ENCODE measurements around the gene XNDC1N. TPM values are rescaled to one million over a fixed set of nuclear protein-coding genes. Genes with fewer than 3 reads are reported as not detected.
A peak's percentile ranks its signal among the peaks of the same experiment; 100 is the strongest.

The XNDC1N gene
- total and polyA plus RNA-seq, 2 of the 13 experiments (the other 11 are each of a cell fraction or from before 2014, with no cell fraction given) = 3.4 to 7.5 TPM

DNA sequence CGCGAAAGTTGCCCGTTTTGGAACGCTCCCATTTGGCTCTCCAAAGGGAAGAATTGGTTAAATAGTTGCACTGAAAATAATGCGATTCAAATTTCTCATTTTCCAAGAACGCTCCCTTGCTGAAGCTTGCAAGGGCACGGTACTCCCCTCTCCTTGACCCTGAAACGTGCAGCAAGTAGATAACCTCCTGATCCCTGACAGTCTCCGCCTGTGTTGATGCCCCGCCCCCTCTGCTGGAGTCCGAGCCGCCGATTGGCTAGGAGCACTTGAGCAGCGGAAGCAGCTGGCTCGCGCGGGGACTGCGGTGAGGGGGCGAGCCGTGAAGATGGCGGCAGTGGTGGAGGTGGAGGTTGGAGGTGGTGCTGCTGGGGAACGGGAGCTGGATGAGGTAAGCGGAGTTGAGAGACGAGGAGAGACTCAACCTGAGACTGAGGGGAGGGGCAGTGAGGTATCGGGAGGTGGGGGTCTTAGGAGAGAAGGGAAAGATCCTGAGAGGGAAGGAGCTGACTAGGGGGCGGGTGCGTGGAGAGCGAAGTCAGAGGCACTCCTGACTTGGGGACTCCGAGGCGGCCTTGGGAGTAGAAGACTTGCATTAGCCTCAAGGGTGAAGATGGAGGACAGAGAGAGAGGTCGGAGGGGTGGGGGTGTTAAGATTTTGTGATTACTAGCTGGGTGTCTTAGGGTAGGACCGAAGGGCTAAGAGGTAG is 496 bp upstream of the XNDC1N start, which contains the start of gene RNF121 (continued):
- TF ChIP-seq SMAD9 (CRISPR knock-in tag; IDR thresholded peaks at IDR 0.05) = no peak
- no peak for TF ChIP-seq NR3C1 (CRISPR knock-in tag; IDR thresholded peaks at IDR 0.05)
- TF ChIP-seq, protein P1, sequence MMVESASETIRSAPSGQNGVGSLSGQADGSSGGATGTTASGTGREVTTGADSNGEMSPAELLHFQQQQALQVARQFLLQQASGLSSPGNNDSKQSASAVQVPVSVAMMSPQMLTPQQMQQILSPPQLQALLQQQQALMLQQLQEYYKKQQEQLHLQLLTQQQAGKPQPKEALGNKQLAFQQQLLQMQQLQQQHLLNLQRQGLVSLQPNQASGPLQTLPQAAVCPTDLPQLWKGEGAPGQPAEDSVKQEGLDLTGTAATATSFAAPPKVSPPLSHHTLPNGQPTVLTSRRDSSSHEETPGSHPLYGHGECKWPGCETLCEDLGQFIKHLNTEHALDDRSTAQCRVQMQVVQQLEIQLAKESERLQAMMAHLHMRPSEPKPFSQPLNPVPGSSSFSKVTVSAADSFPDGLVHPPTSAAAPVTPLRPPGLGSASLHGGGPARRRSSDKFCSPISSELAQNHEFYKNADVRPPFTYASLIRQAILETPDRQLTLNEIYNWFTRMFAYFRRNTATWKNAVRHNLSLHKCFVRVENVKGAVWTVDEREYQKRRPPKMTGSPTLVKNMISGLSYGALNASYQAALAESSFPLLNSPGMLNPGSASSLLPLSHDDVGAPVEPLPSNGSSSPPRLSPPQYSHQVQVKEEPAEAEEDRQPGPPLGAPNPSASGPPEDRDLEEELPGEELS (CRISPR knock-in tag; IDR thresholded peaks at IDR 0.05) = 0 out of 2 replicates have a peak, but pooled peaks have one; percentile 9
- TF ChIP-seq, protein P2, sequence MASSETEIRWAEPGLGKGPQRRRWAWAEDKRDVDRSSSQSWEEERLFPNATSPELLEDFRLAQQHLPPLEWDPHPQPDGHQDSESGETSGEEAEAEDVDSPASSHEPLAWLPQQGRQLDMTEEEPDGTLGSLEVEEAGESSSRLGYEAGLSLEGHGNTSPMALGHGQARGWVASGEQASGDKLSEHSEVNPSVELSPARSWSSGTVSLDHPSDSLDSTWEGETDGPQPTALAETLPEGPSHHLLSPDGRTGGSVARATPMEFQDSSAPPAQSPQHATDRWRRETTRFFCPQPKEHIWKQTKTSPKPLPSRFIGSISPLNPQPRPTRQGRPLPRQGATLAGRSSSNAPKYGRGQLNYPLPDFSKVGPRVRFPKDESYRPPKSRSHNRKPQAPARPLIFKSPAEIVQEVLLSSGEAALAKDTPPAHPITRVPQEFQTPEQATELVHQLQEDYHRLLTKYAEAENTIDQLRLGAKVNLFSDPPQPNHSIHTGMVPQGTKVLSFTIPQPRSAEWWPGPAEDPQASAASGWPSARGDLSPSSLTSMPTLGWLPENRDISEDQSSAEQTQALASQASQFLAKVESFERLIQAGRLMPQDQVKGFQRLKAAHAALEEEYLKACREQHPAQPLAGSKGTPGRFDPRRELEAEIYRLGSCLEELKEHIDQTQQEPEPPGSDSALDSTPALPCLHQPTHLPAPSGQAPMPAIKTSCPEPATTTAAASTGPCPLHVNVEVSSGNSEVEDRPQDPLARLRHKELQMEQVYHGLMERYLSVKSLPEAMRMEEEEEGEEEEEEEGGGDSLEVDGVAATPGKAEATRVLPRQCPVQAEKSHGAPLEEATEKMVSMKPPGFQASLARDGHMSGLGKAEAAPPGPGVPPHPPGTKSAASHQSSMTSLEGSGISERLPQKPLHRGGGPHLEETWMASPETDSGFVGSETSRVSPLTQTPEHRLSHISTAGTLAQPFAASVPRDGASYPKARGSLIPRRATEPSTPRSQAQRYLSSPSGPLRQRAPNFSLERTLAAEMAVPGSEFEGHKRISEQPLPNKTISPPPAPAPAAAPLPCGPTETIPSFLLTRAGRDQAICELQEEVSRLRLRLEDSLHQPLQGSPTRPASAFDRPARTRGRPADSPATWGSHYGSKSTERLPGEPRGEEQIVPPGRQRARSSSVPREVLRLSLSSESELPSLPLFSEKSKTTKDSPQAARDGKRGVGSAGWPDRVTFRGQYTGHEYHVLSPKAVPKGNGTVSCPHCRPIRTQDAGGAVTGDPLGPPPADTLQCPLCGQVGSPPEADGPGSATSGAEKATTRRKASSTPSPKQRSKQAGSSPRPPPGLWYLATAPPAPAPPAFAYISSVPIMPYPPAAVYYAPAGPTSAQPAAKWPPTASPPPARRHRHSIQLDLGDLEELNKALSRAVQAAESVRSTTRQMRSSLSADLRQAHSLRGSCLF (CRISPR knock-in tag; IDR thresholded peaks at IDR 0.05; ENCODE audit: borderline replicate concordance) = no peak
- TF ChIP-seq KLF9 (CRISPR knock-in tag; IDR thresholded peaks at IDR 0.05; ENCODE audit: low read depth) = no peak; the same call in 1 of the 2 replicates
- peak; percentile 1; the same call in 1 of the 2 replicates for TF ChIP-seq ZSCAN25 (CRISPR knock-in tag; IDR thresholded peaks at IDR 0.05)
- TF ChIP-seq, protein P3, sequence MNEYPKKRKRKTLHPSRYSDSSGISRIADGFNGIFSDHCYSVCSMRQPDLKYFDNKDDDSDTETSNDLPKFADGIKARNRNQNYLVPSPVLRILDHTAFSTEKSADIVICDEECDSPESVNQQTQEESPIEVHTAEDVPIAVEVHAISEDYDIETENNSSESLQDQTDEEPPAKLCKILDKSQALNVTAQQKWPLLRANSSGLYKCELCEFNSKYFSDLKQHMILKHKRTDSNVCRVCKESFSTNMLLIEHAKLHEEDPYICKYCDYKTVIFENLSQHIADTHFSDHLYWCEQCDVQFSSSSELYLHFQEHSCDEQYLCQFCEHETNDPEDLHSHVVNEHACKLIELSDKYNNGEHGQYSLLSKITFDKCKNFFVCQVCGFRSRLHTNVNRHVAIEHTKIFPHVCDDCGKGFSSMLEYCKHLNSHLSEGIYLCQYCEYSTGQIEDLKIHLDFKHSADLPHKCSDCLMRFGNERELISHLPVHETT (CRISPR knock-in tag; conservative IDR thresholded peaks at IDR 0.05) = no peak
- no peak for TF ChIP-seq TRIM24 (CRISPR knock-in tag; IDR thresholded peaks at IDR 0.05)
- TF ChIP-seq SALL1 (CRISPR knock-in tag; IDR thresholded peaks at IDR 0.05) = peak; percentile 78
- TF ChIP-seq CREB1 (IDR thresholded peaks at IDR 0.05) = no peak
- peak; percentile 81 for TF ChIP-seq CREB1 (CRISPR knock-in tag; IDR thresholded peaks at IDR 0.05)
- peak; percentile 53; the same call in 2 of the 3 replicates for TF ChIP-seq MXI1 (IDR thresholded peaks at IDR 0.05; ENCODE audit: borderline replicate concordance, low read depth, low read length)
- peak; percentile 28; the same call in 1 of the 2 replicates for TF ChIP-seq FOSL2 (CRISPR knock-in tag; IDR thresholded peaks at IDR 0.05)
- no peak for TF ChIP-seq ZNF841 (CRISPR knock-in tag; IDR thresholded peaks at IDR 0.05; ENCODE audit: borderline replicate concordance)
- TF ChIP-seq, protein P4, sequence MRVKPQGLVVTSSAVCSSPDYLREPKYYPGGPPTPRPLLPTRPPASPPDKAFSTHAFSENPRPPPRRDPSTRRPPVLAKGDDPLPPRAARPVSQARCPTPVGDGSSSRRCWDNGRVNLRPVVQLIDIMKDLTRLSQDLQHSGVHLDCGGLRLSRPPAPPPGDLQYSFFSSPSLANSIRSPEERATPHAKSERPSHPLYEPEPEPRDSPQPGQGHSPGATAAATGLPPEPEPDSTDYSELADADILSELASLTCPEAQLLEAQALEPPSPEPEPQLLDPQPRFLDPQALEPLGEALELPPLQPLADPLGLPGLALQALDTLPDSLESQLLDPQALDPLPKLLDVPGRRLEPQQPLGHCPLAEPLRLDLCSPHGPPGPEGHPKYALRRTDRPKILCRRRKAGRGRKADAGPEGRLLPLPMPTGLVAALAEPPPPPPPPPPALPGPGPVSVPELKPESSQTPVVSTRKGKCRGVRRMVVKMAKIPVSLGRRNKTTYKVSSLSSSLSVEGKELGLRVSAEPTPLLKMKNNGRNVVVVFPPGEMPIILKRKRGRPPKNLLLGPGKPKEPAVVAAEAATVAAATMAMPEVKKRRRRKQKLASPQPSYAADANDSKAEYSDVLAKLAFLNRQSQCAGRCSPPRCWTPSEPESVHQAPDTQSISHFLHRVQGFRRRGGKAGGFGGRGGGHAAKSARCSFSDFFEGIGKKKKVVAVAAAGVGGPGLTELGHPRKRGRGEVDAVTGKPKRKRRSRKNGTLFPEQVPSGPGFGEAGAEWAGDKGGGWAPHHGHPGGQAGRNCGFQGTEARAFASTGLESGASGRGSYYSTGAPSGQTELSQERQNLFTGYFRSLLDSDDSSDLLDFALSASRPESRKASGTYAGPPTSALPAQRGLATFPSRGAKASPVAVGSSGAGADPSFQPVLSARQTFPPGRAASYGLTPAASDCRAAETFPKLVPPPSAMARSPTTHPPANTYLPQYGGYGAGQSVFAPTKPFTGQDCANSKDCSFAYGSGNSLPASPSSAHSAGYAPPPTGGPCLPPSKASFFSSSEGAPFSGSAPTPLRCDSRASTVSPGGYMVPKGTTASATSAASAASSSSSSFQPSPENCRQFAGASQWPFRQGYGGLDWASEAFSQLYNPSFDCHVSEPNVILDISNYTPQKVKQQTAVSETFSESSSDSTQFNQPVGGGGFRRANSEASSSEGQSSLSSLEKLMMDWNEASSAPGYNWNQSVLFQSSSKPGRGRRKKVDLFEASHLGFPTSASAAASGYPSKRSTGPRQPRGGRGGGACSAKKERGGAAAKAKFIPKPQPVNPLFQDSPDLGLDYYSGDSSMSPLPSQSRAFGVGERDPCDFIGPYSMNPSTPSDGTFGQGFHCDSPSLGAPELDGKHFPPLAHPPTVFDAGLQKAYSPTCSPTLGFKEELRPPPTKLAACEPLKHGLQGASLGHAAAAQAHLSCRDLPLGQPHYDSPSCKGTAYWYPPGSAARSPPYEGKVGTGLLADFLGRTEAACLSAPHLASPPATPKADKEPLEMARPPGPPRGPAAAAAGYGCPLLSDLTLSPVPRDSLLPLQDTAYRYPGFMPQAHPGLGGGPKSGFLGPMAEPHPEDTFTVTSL (CRISPR knock-in tag; IDR thresholded peaks at IDR 0.05; ENCODE audit: borderline replicate concordance) = no peak
- TF ChIP-seq ZNF234 (CRISPR knock-in tag; conservative IDR thresholded peaks at IDR 0.05) = no peak
